ENCODE results near the gene WTIP.
"Not testable (repeated sequence)": the region's sequence is repeated elsewhere in the genome, so short reads cannot be mapped to it uniquely, and the experiment has no call there.

WTIP gene

DNA sequence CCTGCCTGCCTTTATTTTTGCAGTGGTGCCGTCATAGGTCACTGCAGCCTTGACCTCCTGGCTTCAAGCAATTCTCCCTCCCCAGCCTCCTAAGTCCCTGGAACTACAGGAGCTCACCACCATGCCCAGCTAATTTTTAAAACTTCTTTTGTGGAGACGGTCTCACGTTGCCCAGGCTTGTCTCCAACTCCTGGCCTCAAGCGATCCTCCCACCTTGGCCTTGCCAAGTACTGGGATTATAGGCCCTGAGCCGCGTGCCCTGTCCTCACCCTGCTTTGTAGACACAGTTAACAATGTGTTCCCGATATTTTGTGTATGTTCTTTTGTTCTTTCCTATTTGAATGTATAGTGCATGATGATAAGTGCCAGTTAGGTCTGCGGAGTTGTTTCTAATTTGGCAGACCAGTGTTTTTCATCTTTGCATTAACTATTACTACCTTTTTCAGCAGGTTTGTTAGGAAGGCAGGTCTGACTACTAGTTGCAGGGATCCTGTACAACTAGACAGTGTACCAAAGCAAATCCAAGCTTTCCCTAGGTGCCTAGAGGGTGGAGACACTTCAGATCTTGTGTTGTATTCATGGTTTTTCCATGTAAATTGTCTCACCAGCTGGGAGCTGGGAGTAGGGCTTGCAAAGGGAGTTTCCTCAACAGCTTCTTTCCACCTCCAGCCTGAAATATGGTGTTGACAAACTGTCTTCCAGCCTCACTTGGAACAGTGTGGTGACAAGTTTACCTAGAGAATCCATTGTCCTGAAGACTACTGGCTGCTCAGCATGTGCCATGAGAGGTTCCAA, 9.5 kb upstream of the WTIP start:
- Mint-ChIP-seq H3K36me3 (peaks cover 7% of the 10 kb centered on the region), H3K4me1 (ENCODE audit: low read depth) (peaks cover 8% of the 10 kb centered on the region), H3K27ac (no peak overlapping the region), H3K4me3 (no peak overlapping the region), H3K9me3 (ENCODE audit: low read depth) (no peaks in the 10 kb centered on the region), H3K27me3 (no peaks in the 10 kb centered on the region)

DNA sequence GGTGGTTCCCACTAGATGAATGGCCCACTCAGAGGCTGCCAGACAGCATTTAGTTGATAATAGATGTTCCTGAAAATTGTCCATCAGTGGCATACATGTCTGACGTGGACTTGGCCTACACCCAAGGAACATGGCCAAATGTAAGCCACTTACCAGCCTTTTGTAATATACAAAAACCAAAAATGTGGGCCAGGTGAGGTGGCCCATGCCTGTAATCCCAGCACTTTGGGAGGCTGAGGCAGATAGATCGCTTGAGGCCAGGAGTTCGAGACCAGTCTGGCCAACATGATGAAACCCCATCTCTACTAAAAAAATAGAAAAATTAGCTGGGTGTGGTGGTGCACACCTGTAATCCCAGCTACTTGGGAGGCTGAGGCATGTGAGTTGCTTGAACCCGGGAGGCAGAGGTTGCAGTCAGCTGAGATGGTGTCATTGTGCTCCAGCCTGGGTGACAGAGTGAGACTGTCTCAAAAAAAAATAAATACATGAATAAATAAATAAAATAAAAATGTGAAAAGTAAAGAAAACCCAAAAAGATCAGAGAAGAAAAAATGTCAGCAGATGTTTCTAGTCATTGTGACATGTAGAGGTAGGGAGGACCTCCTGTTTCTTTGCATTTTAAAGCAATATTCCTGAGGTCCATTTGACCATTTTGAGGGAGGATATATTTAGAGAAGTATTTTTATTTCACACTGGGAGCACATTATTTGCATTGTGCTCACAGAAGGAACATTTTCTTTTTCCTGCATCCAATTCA, 7.1 kb upstream of the WTIP start:
- H3K36me3 Mint-ChIP-seq = peaks cover 3% of the 10 kb centered on the region
- no peaks in the 10 kb centered on the region for H3K9me3 Mint-ChIP-seq (ENCODE audit: low read depth)
- H3K27me3 Mint-ChIP-seq = peaks cover 5% of the 10 kb centered on the region
- no peak overlapping the region for H3K27ac Mint-ChIP-seq
- H3K4me1 Mint-ChIP-seq (ENCODE audit: low read depth) = peaks cover 8% of the 10 kb centered on the region
- no peak overlapping the region for H3K4me3 Mint-ChIP-seq

DNA sequence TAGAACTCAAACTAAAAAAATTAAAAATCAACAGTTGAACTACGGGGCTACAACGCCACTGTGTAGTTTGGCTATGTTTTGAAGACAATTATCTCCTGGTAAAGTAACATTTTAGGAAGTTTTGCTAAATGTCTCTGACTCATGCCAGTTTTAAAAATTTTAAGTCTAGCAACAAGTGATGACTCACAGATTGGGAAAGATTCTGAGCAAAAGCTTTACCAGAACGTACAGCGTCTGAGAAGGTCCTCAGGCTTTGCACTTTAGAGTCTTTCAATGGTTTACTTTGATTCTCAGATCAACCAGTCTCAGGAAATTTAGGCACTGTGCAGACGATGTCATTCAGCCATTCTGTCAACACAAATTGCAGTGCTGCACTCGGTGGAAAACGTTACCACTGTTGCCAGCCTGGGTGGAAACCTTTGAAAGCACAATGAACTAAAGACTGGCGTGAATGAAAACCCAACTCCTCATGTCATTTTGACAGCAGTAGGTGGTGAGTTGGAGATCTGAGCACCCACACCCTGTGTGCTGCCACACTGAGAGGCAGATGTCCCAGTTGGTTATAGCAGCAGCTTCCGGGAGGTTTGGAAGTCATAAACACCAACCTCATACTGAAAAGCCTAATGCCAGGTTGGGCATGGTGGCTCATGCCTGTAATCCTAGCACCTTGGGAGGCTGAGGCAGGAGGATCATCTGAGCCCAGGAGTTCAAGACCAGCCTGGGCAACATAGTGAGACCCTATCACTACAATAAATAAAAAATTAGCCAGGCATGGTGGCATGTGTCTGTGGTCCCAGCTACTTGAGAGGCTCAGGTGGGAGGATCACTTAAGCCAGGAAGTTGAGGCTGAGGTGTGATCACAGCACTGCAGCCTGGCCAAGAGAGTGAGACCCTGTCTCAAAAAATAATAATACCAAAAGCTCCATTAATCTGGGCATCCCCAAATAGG, 6.3 kb upstream of the WTIP start:
- H3K4me1 Mint-ChIP-seq (ENCODE audit: low read depth) = peaks cover 8% of the 10 kb centered on the region
- H3K27me3 Mint-ChIP-seq = peaks cover 5% of the 10 kb centered on the region
- peaks cover 3% of the 10 kb centered on the region for H3K36me3 Mint-ChIP-seq
- H3K27ac Mint-ChIP-seq = peak overlapping the region; percentile 28
- no peaks in the 10 kb centered on the region for H3K9me3 Mint-ChIP-seq (ENCODE audit: low read depth)
- H3K4me3 Mint-ChIP-seq = no peak overlapping the region

DNA sequence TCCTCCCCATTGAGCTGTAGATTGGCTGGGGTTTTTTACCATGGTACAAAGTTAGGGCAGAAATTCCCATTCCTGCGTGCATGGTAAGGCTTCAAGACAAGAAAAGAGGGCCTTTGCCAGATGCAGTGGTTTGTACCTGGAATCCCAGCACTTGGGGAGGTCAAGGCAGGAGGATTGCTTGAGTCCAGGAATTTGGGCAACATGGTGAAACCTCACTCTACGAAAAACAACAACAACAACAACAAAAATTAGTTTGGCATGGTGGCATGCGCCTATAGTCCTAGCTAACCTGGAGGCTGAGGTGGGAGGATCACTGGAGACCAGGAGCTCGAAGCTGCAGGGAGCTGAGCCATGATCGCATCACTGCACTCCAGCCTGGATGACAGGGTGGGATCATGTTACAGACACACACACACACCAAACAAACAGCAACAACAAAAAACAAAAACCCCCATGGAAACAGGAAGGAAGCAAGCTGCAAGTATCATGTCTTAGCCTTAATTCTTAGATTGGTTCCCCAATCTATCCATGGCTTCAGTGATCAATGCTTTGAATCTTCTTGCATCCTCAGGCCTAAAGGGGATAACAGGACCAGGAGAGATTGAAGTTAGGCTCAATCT, 5.5 kb upstream of the WTIP start:
- Mint-ChIP-seq H3K27ac (peak overlapping the region; percentile 10), H3K4me1 (ENCODE audit: low read depth) (peaks cover 8% of the 10 kb centered on the region), H3K4me3 (no peak overlapping the region), H3K9me3 (ENCODE audit: low read depth) (no peaks in the 10 kb centered on the region), H3K27me3 (peaks cover 5% of the 10 kb centered on the region), H3K36me3 (peaks cover 3% of the 10 kb centered on the region)

- H3K4me1 Mint-ChIP-seq (ENCODE audit: low read depth) = peaks cover 15% of the 10 kb centered on the region
- not testable (repeated sequence) for H3K27me3 Mint-ChIP-seq; H3K9me3 Mint-ChIP-seq (ENCODE audit: low read depth); H3K27ac Mint-ChIP-seq; H3K4me3 Mint-ChIP-seq; H3K36me3 Mint-ChIP-seq
Observed at GRCh38 chr19:34478496-34478895, 3.1 kb upstream of the WTIP start.

- no peaks in the 10 kb centered on the region for H3K9me3 Mint-ChIP-seq (ENCODE audit: low read depth)
- no peak overlapping the region for H3K27ac Mint-ChIP-seq
- peaks cover 15% of the 10 kb centered on the region for H3K4me1 Mint-ChIP-seq (ENCODE audit: low read depth)
- H3K36me3 Mint-ChIP-seq = no peaks in the 10 kb centered on the region
- H3K4me3 Mint-ChIP-seq = no peak overlapping the region
- peaks cover 14% of the 10 kb centered on the region for H3K27me3 Mint-ChIP-seq
Observed at GRCh38 chr19:34479396-34479795, 2.2 kb upstream of the WTIP start.

DNA sequence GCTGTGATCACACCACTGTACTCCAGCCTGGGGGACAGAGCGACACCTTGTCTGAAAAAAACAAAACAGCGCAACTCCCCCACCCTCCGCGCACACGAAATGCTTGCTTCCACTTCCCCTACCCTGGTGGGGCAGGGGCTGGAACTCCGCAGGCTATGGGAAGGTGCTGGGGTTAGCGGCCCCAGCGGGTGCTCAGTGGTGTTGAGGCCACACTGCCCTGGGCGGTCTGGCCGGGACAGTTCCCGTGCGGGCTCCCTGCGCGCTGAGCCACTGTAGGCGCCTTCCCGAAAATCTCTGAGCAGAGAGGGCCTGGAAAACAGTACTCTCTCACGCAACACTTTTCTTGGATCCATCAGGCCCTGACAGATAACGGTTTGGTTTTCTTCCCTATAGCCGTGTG, 1.1 kb upstream of the WTIP start:
- Mint-ChIP-seq H3K4me3 (no peak overlapping the region), H3K36me3 (no peaks in the 10 kb centered on the region), H3K9me3 (ENCODE audit: low read depth) (no peaks in the 10 kb centered on the region), H3K4me1 (ENCODE audit: low read depth) (peaks cover 7% of the 10 kb centered on the region), H3K27ac (no peak overlapping the region), H3K27me3 (peaks cover 16% of the 10 kb centered on the region)

GRCh38 chr19:34481861-34482379, 362 bp downstream of the WTIP start:
- no peaks in the 10 kb centered on the region for H3K36me3 Mint-ChIP-seq
- no peak overlapping the region for H3K4me3 Mint-ChIP-seq
- no peaks in the 10 kb centered on the region for H3K9me3 Mint-ChIP-seq (ENCODE audit: low read depth)
- no peak overlapping the region for H3K27ac Mint-ChIP-seq
- peaks cover 27% of the 10 kb centered on the region for H3K27me3 Mint-ChIP-seq
- peaks cover 7% of the 10 kb centered on the region for H3K4me1 Mint-ChIP-seq (ENCODE audit: low read depth)

GRCh38 chr19:34482380-34483250, 1.1 kb downstream of the WTIP start:
- peak overlapping the region; percentile 74 for H3K4me3 Mint-ChIP-seq
- H3K9me3 Mint-ChIP-seq (ENCODE audit: low read depth) = no peaks in the 10 kb centered on the region
- no peaks in the 10 kb centered on the region for H3K36me3 Mint-ChIP-seq
- peaks cover 27% of the 10 kb centered on the region for H3K27me3 Mint-ChIP-seq
- peaks cover 7% of the 10 kb centered on the region for H3K4me1 Mint-ChIP-seq (ENCODE audit: low read depth)
- H3K27ac Mint-ChIP-seq = no peak overlapping the region

GRCh38 chr19:34484328-34484727, 2.8 kb downstream of the WTIP start:
- H3K9me3 Mint-ChIP-seq (ENCODE audit: low read depth) = no peaks in the 10 kb centered on the region
- peaks cover 22% of the 10 kb centered on the region for H3K27me3 Mint-ChIP-seq
- no peak overlapping the region for H3K4me3 Mint-ChIP-seq
- H3K4me1 Mint-ChIP-seq (ENCODE audit: low read depth) = peaks cover 7% of the 10 kb centered on the region
- no peak overlapping the region for H3K27ac Mint-ChIP-seq
- H3K36me3 Mint-ChIP-seq = no peaks in the 10 kb centered on the region

DNA sequence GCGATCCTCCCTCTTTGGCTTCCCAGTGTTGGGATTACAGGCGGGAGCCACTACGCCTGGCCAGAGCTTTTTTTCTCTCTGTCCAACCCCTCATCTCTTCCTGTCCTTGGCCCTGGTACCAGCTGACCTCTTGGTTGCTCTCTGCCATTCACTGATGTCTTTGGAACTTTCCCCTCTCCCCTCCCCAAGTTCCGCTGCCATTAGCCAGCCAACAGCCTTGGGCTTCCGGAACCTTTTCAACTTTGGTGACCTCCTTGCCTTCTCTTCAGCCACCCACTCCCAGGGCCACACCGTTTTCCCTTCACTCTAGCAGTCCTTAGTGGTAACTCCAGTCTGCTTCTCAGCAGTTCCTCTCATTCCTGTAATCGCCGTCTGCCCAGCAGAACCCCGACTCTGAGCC, 4.3 kb downstream of the WTIP start:
- Mint-ChIP-seq H3K36me3 (no peaks in the 10 kb centered on the region), H3K27me3 (peaks cover 22% of the 10 kb centered on the region), H3K9me3 (ENCODE audit: low read depth) (no peaks in the 10 kb centered on the region), H3K4me3 (no peak overlapping the region), H3K4me1 (ENCODE audit: low read depth) (peaks cover 7% of the 10 kb centered on the region), H3K27ac (no peak overlapping the region)

DNA sequence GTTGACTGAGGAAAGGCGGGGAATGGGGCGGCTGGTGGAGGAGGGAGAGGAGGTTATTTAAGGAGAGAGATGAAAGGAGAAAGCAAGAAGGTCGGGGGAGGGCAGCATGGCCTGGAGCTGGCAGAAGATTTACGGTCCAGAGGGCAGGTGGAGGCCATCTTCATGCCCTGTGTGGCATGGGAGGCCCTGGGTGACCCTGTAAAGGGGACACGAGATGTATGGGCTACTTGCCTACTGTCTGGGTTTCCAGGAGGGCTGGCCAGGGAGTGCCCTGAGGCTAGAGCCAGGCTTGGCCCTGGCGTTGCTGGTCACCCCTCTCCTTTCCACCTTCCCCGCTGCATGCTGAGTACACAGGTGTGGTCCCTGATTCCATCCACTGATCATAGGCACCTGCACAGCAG, 6.1 kb downstream of the WTIP start:
- Mint-ChIP-seq H3K36me3 (no peaks in the 10 kb centered on the region), H3K4me1 (ENCODE audit: low read depth) (peaks cover 7% of the 10 kb centered on the region), H3K4me3 (no peak overlapping the region), H3K27ac (no peak overlapping the region), H3K27me3 (peaks cover 22% of the 10 kb centered on the region), H3K9me3 (ENCODE audit: low read depth) (no peaks in the 10 kb centered on the region)

DNA sequence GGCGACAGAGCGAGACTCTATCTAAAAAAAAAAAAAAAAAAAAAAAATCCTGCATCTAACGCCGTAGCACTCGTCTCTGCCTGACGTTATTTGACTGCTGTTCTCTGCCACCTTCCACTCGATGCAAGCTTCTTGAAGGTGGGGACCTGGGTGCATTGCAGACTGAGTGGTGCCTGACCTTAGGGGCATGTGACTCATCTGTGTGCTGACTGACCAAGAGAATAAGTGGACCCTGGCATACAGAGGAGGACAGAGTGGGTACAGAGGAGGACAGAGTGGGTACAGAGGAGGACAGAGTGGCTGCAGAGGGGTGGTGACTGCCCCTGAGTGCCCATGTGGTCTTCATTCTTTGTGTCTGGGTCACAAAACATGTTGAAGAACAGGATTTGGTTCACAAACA, 7.6 kb downstream of the WTIP start:
- peaks cover 14% of the 10 kb centered on the region for H3K27me3 Mint-ChIP-seq
- no peaks in the 10 kb centered on the region for H3K4me1 Mint-ChIP-seq (ENCODE audit: low read depth)
- H3K27ac Mint-ChIP-seq = no peak overlapping the region
- H3K9me3 Mint-ChIP-seq (ENCODE audit: low read depth) = no peaks in the 10 kb centered on the region
- H3K36me3 Mint-ChIP-seq = no peaks in the 10 kb centered on the region
- H3K4me3 Mint-ChIP-seq = no peak overlapping the region

All from activated naive CD8-positive, alpha-beta T cell (primary cell).